Ovary (tissue), 10 donors: ENCODE data around the gene SMIM8. TPM values are rescaled to one million over a fixed set of nuclear protein-coding genes. Genes with fewer than 3 reads are reported as not detected.

Experiments
- DNase-seq, 5 donors: peaks; one replicate each; pipeline ENCODE4 v3.0.0-alpha.2; 2019 to 2020
- H3K27ac ChIP-seq, 2 donors: fragments of 200-600 bp; one replicate each; pipeline versions ENCODE4 v1.5.1 to v1.8.0; 2019 to 2022
- H3K27me3 ChIP-seq: fragments of 200-600 bp; one replicate; pipeline ENCODE4 v1.8.0; 2022
- H3K36me3 ChIP-seq: fragments of 200-600 bp; sonication (generic); one replicate; pipeline ENCODE4 v1.5.1; 2019
- H3K4me1 ChIP-seq: one replicate; pipeline ENCODE4 v1.8.1; 2013; ENCODE audit warnings: mild to moderate bottlenecking, moderate library complexity; ENCODE audit not compliant: insufficient read depth
- H3K4me3 ChIP-seq: fragments of 200-600 bp; sonication (generic); one replicate; pipeline ENCODE4 v1.5.1; 2017
- H3K9me3 ChIP-seq, 2 donors: fragments of 200-600 bp in 1 of 2; sonication (generic) in 1 of 2; one replicate each; pipeline versions ENCODE4 v1.5.1 to v1.8.1; 2013 to 2019; ENCODE audit warnings: mild to moderate bottlenecking in 1 of 2, moderate library complexity in 1 of 2
- EP300 ChIP-seq: sonication (generic); formaldehyde crosslinking; IDR thresholded peaks from one replicate; pipeline ENCODE4 v1.6.1; 2017; ENCODE audit warnings: antibody characterized with exemption
- POLR2A ChIP-seq: fragments of 450-650 bp; IDR thresholded peaks from one replicate; pipeline ENCODE4 v1.6.1; 2017; ENCODE audit warnings: antibody characterized with exemption, mild to moderate bottlenecking, moderate library complexity
- WGBS, 3 donors: extraction: QIAGEN DNeasy Blood & Tissue Kit in 1 of 3; methylation state at CpG; one replicate each; pipeline versions ENCODE4 v1.1.5 to v1.1.7; 2013 to 2017; 5-methylcytosine and 5-hydroxymethylcytosine counted together
- intact Hi-C, 4 donors: fragments of 100-400 bp; cut with DNase I; formaldehyde crosslinking; loops; one replicate each; pipeline versions ENCODE4 v1.11.0 to v1.15.1; 2022 to 2023
- long read RNA-seq, 3 donors: library from polyadenylated mRNA in 2 of 3; unstranded in 2 of 3; transcript quantifications; one replicate each; pipeline ENCODE4 v2.0.0 and lab custom pipeline, GENCODE V29; 2021 to 2026
- polyA plus RNA-seq, 2 donors: library from polyadenylated mRNA; stranded (reverse); fragments of 200-250 nt in 1 of 2; fragments of 350-450 nt in 1 of 2; fragmentation: Illumina TruSeq in 1 of 2; extraction: RNeasy Lipid Tissue Mini Kit (QIAGEN cat#74804) in 1 of 2; gene quantifications; one replicate each; pipeline ENCODE4 v1.2.3, GENCODE V29; 2013 to 2014
- total RNA-seq, 7 donors: library from RNA; depleted of rRNA in 2 of 7; stranded (reverse); fragments of >200 nt in 2 of 7; fragmentation: NEBNext Ultra II Directional in 3 of 7; extraction: Animal tissue kit (Norgen Biotek cat#: 25700) in 3 of 7; gene quantifications; one replicate each; pipeline versions ENCODE4 v1.1.0 to v1.2.4, GENCODE V29; 2016 to 2023
- TF ChIP-seq, protein P1 (sequence below), 3 donors: fragments of 450-650 bp in 2 of 3; fragments of 200-600 bp in 1 of 3; IDR thresholded peaks; one replicate each; pipeline versions ENCODE4 v1.5.1 to v1.8.0; 2016 to 2022; ENCODE audit warnings: antibody characterized with exemption in 3 of 3, mild to moderate bottlenecking in 1 of 3
- donor health status: DM: no; HTN: no; CAD: no; lungs with moderate emphysema.
- donor health status: DM: no; HTN: no; CAD: no.
- donor health status: Bipolar disorder and iron deficiency.
- donor health status: DM: yes; HTN: yes; CAD: no.
- donor health status: DM: no; HTN: no; CAD: no.
- donor health status: DM: yes; HTN: yes; CAD: no.

The SMIM8 gene, protein sequence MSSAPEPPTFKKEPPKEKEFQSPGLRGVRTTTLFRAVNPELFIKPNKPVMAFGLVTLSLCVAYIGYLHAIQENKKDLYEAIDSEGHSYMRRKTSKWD
- total RNA-seq (10 to 100 TPM; 10.7 to 18.6 (median 12.6) TPM), polyA plus RNA-seq (1 to 10 TPM; 5.9 to 9.7 TPM)
- long read RNA-seq, donor 1, transcript SMIM8-201 (3 exons, 2,405 nt), result major isoform, 14 of 20 reads
- long read RNA-seq, donor 1, partial matches to known transcripts, result 2 of 20 reads
- long read RNA-seq, donor 1, other reads (novel, unspliced or antisense), result 3 of 20 reads
- long read RNA-seq, donor 2, transcript SMIM8-201 (3 exons, 2,405 nt), result major isoform, 14 of 21 reads
- long read RNA-seq, donor 2, partial matches to known transcripts, result 5 of 21 reads
- long read RNA-seq, donor 2, other reads (novel, unspliced or antisense), result 0 of 21 reads
- long read RNA-seq, donor 3, transcript SMIM8-201 (3 exons, 2,405 nt), result major isoform, 20 of 24 reads
- long read RNA-seq, donor 3, partial matches to known transcripts, result 0 of 24 reads
- long read RNA-seq, donor 3, other reads (novel, unspliced or antisense), result 3 of 24 reads

DNA sequence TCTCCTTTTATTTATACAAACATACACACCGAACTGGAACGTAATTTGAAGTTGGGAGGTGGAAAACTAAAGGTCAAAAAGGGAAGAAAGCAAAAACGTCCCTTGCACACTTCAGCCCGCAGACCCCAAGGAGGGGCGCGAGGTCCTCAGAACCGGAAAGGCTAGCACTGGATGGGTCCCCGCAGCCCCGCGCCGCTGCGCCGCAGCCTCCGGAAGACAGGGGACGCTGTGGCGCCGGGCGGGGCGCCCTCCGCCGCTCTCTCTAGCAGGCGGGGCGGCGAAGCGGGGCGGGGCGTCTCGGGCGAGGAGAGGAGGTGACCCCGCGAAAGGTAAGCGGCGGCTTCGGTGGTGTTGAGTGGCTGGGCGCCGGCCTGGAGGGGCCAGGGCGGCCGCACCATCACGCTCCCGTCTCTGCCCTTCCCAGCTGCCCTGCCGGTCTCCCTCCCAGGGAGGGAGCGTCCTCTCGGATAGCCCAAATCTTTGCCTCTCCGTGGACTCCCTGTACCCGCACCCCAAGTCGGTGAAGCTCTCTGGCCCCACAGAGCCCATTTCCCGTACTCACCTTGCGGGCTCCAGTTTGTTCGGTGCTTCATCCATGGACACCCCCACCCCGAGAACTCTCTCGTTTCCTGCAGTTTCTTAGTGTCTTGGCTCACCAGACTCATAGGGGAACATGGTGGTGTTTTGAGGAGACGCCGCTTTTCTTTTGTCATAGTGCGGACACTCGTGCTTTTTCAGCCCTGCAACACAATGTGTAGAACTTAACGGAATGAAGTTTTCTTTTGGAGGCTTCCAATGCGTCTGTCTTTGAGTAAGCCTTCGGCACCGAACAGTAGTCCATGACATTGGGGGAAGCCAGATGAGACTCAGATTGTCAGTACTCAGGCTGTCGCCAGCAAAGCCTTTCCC is at the start of gene SMIM8:
Gene SMIM8 (plus strand): TSS at position 285 of the 909 bp plus-strand sequence. CDS start 14,444 bp downstream, outside the sequence.
- Histone ChIP-seq H3K4me3 (peak within 1 kb of the TSS; percentile 85), H3K27ac (peak within 1 kb of the TSS; percentile 26 to 55), H3K4me1 (no peaks in the 10 kb centered on the region), H3K36me3 (no peaks in the 10 kb centered on the region), H3K27me3 (no peaks in the 10 kb centered on the region), H3K9me3 (no peaks in the 10 kb centered on the region)
- peak; percentile 78 to 87 (median 82) for DNase-seq
- WGBS, 3 donors, result 0 to 1% (median 0%) methylated on average over 60 of the region's 60 CpGs
- TF ChIP-seq POLR2A, result no peak
- TF ChIP-seq, protein P1, sequence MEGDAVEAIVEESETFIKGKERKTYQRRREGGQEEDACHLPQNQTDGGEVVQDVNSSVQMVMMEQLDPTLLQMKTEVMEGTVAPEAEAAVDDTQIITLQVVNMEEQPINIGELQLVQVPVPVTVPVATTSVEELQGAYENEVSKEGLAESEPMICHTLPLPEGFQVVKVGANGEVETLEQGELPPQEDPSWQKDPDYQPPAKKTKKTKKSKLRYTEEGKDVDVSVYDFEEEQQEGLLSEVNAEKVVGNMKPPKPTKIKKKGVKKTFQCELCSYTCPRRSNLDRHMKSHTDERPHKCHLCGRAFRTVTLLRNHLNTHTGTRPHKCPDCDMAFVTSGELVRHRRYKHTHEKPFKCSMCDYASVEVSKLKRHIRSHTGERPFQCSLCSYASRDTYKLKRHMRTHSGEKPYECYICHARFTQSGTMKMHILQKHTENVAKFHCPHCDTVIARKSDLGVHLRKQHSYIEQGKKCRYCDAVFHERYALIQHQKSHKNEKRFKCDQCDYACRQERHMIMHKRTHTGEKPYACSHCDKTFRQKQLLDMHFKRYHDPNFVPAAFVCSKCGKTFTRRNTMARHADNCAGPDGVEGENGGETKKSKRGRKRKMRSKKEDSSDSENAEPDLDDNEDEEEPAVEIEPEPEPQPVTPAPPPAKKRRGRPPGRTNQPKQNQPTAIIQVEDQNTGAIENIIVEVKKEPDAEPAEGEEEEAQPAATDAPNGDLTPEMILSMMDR (IDR thresholded peaks at IDR 0.05), result peak; percentile 89 to 98 (median 93)
- intact Hi-C loops, result no loop called here

DNA sequence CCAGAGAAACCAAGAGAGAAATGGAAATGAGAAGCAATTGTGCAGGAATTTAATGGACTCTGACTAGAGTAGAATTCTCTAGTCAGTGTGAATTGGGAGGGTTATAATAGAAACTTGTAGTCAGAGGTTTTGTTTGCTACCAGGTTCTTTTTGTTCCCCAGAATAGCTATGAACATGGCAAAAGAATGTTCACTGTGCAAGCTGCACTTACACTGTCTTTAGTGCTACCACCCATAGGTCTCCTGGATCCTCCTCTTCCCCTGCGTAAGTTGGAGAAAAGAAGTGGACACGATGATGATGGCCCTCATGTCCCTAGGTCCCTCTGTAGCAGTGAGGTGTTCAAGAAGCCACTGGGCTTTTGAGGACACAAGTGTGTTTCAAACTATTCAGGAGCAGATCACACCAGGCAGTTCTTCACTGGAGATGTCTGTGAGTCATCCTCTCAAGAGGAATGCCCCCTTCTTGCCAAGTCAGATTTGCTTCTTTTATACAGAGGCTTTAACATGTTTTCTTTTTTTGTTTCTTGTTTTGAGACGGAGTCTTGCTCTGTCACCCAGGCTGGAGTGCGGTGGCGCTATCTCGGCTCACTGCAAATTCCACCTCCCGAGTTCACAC is 47.6 kb upstream of the SMIM8 start:
- H3K9me3 ChIP-seq, result no peaks in the 10 kb centered on the region
- no peak overlapping the region for H3K4me3 ChIP-seq
- no peak for TF ChIP-seq EP300
- TF ChIP-seq, protein P1 (IDR thresholded peaks at IDR 0.05), result no peak
- no peak for TF ChIP-seq POLR2A
- intact Hi-C loops, result loop anchor here in 1 of 4 donors (5.0 to 10.0 kb wide), 2 partner anchors 98 to 170 kb away; no protein-coding TSS in a partner anchor
- H3K4me1 ChIP-seq, result no peaks in the 10 kb centered on the region
- H3K27ac ChIP-seq, result no peak overlapping the region
- WGBS, 3 donors, result 42 to 57% (median 46%) methylated on average over 7 of the region's 7 CpGs
- H3K36me3 ChIP-seq, result no peaks in the 10 kb centered on the region
- no peak for DNase-seq
- H3K27me3 ChIP-seq, result no peaks in the 10 kb centered on the region

DNA sequence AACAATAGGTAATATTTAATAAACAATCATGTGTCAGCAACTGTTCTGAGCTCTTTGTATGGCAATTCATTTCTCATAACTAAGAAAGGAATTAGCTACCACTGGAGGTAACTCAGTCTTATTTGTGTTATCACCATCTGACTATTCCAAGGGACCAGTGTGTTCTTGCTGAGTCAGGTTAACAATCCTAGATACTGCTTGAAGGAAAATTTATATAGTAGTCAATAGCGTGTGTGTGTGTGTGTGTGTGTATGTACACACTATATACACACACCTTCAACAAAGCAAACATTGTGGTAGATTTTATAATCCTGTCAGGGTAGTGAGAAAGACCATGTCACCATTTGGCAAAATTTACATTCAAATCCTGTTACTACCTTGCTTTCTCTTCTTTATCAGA is 45.8 kb upstream of the SMIM8 start:
- TF ChIP-seq POLR2A, result no peak
- TF ChIP-seq, protein P1 (IDR thresholded peaks at IDR 0.05), result no peak
- TF ChIP-seq EP300, result no peak
- Histone ChIP-seq H3K27ac (no peak overlapping the region), H3K9me3 (no peaks in the 10 kb centered on the region), H3K4me1 (no peaks in the 10 kb centered on the region), H3K36me3 (no peaks in the 10 kb centered on the region), H3K27me3 (no peaks in the 10 kb centered on the region), H3K4me3 (no peak overlapping the region)
- WGBS, 3 donors, result 66 to 89% (median 74%) methylated on average over 1 of the region's 1 CpG
- intact Hi-C loops, result loop anchor here in 1 of 4 donors (5.0 to 10.0 kb wide), 2 partner anchors 96 to 168 kb away; no protein-coding TSS in a partner anchor
- no peak for DNase-seq

DNA sequence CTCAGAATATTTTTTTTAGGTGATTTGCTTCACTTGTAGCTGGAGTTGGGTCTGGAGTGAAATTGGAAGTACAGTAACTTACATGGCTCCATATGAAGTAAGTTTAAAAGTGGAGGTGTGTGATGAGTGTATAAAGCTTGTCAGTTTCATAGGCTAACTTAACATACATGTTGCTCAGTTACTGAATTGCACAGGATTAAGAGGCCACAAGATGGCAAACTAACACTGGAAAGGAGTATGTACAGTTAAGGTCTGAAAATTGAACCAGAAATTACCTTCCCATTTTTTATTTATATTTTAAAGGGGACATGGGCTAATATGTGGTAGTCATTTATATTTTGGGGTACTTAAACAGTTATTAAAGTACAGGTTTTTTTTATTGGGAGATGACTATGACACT is 45.3 kb upstream of the SMIM8 start:
- DNase-seq, result no peak
- Histone ChIP-seq H3K4me1 (no peaks in the 10 kb centered on the region), H3K4me3 (no peak overlapping the region), H3K27me3 (no peaks in the 10 kb centered on the region), H3K36me3 (no peaks in the 10 kb centered on the region), H3K9me3 (no peaks in the 10 kb centered on the region), H3K27ac (no peak overlapping the region)
- intact Hi-C loops, result loop anchor here in 1 of 4 donors (5.0 to 10.0 kb wide), 2 partner anchors 95 to 168 kb away; no protein-coding TSS in a partner anchor
- TF ChIP-seq EP300 (no peak), POLR2A (no peak)
- TF ChIP-seq, protein P1 (IDR thresholded peaks at IDR 0.05), result no peak
